Stimulated activated CD4-positive, alpha-beta T cell treated with anti-CD3 and anti-CD28 coated beads, Interleukin-4, amount 100 ng/mL, for 48 hours (primary cell): Measurements from ENCODE around the gene SSTR5.
"Not testable (repeated sequence)": the region's sequence is repeated elsewhere in the genome, so short reads cannot be mapped to it uniquely, and the experiment has no call there.

Source experiments
- DNase-seq, 2 donors: peaks; one replicate each; pipeline ENCODE4 v3.0.0-alpha.2; 2020; ENCODE audit warnings: low read depth in 2 of 2

The SSTR5 gene

DNA sequence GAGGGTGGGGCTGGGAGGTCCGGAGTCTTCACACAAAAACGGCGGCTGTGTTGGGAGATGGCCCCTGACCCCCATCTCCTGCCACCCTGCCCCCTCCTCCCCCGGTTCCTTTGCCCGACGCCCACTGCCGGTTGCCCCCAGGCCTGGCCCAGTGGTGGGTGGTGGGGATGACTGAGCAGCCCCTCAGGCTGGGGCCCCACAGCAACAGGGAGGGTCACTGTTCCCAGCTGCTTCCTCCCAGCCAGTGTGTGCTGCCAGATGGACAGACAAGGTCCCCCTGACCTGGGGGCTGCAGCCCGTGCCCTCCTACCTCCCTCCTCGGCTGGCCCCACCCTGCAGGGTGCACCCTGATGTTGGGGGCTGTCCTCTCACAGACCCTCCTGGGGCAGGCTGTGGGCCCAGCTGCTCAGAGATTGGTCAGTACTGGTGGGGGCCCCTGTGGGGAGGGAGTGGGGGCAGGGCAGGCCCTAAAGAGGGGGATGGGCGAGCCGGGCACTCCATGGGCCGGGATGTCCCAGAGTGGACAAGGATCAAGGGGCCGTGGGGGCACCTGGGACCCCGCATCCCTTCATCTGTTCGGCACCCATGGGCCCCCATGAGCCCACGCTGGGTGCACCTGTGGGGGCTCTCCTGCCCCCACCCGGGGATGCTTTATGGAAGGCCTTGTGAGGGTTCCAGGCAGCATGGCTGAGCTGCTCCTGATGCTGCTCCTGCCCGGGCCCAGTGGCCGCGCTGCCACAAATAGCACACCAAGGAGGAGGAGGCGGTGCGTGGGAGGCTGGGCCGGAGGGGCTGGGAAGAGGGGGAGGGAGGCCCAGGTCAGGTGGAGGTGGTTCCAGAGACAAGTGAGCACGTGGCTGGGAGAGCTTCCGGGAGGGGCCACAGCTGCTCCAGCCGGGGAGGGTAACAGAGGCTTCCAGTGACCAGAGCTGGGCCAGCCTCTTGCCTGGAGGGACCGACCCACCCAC, 18.4 kb downstream of the SSTR5 start:
- DNase-seq, result no peak

DNA sequence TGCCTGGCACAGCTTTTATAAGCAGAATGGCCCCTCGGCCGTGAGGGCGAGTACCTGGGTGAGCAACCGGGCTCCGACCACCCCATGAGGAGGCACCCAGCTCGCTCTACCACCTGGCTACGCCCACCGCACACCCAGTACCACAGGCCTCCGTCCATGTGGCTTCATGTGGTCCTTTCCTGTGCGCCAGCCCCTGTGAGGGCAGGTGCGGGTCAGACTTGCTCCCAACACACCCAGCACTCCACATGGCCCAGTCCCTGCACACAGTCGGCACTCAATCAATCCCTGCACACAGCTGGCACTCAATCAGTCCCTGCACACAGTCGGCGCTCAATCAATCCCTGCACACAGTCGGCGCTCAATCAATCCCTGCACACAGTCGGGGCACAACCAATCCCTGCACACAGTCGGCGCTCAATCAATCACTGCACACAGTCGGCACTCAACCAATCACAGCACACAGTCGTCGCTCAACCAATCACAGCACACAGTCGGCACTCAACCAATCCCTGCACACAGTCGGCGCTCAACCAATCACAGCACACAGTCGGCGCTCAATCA, 19.5 kb downstream of the SSTR5 start:
- no peak for DNase-seq

DNA sequence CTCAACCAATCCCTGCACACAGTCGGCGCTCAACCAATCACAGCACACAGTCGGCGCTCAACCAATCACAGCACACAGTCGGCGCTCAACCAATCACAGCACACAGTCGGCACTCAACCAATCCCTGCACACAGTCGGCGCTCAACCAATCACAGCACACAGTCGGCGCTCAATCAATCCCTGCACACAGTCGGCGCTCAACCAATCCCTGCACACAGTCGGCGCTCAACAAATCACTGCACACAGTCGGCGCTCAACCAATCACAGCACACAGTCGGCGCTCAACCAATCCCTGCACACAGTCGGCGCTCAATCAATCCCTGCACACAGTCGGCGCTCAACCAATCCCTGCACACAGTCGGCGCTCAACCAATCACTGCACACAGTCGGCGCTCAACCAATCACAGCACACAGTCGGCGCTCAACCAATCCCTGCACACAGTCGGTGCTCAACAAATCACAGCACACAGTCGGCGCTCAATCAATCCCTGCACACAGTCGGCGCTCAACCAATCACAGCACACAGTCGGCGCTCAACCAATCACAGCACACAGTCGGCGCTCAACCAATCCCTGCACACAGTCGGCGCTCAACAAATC, 20.2 kb downstream of the SSTR5 start:
- DNase-seq, result not testable (repeated sequence)

DNA sequence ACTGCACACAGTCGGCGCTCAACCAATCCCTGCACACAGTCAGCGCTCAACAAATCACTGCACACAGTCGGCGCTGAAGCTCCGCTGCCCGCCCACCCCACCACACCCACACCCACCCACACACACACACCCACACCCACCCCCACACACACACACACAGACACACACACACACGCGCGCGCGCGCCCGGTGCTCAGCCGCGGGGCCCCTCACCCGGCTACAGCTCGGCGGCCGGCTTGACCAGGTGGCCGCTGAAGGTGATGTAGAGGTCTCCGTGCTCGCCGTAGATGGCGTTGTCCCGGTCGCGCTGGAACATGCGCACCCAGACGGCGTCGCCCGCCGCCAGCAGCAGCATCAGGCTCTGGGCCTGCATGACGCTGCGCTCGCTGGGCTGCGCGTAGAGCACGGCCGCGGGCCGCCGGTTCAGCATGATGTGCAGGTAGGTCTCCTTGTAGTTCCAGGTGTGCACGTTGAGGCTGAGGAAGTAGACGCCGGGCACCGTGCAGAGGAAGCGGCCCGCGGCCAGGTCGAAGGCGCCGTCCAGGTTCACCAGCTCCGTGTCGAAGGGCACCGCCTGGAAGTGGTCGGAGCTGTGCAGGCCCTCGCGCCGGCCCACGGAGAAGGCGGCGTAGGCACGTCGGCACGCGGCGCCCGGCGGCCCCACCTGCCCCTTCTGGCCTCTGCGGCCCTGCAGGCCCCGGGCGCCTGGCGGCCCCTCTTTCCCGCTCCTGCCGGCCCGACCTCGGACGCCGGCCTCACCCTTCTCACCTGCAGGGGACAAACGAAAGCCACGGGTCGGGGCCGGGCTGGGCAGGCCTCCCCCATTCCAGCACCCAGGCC, 21.0 kb downstream of the SSTR5 start:
- DNase-seq, result peak in 1 of 2 donors; percentile 33

DNA sequence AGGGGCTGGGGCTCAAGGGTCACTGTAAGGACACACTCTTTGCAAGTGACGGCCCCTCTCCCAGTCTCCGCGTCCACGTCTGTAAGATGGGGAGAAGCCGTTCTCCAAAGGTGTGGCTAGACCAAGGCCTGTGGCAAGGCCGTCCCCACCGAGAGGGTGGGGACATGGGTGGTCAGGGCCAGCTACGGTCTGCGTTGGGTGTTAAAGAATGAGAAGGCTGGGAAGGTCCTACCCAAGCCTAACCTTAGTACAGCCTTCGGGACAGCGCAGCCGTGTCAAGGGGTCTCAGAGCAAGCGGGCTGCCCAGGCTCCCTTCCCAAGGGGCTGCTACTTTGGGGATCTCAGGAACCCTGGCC, 21.6 kb downstream of the SSTR5 start:
- no peak for DNase-seq

DNA sequence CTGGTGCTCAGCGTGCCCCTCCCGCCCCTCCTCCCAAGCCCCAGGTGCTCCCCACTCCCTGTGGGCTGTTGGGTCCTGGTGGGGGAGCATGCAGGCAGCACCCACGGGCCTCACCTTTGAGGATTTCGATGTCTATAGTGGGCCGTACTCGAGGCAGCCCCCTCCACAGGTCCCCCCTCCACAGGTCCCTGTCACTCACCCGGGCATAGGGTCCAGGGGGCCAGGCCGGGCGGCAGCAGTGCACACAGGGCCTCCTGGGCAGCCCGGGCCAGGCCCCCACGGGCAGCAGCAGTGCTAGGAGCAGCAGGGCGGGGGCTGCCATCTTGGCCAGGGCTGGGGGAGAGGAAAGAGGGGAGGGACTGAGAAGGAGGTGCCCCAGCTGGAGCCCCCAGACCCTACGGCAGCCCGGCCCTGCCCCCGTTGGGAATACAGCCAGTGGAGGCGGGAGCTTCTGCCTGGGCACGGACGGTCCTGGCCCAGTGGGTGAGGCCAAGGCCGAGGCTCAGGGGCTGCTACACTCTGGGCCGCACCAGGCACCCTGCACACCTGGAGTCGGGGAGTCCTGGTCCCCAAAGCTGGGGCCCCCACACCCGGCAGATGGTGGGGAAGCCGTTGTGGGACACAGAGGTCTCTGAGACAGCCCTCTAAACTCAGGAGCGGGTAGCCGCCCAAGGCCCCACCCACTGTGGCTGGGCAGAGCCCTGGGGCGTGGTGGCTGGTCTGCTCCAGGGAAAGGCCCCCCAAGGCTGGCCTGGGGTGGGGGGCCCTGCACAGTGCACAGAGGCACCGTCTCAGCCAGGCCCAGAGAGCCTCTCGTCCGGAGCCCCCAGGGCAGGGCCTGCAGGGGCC, 22.3 kb downstream of the SSTR5 start:
- DNase-seq, result no peak

DNA sequence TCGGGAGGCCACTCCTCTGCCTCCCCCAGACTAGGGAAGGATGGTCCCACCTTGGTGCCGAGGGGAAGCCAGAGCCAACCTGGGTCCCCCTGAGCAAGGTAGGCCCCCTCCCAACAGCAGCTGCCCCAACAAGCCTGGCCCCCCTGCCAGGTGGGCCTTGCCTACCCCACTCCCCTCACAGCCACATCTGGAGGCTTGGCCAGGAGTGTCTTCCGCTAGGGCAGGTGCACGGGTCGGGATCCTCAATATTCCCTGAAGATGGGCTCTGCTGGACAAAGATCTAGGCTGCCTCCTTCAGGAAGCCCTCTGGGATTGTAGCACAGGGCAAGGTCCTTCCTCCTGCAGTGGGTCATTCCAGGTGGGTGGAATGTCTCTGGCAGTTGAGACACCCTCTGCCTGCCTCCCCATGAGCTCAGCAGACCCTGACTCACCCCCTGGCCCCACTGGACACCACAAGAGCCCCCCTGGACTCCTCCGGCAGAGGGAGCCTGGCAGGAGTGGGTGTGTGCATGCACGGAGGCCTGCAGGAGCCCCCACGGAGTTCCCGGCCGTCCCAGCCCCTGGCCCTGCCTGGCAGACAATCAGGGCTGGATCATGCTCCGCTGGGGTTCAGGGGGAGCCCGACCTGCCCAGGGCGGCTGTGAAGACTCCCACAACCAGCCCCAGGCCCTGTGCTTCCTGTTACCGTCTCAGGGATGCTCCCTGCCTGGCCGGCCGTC, 23.1 kb downstream of the SSTR5 start:
- no peak for DNase-seq

DNA sequence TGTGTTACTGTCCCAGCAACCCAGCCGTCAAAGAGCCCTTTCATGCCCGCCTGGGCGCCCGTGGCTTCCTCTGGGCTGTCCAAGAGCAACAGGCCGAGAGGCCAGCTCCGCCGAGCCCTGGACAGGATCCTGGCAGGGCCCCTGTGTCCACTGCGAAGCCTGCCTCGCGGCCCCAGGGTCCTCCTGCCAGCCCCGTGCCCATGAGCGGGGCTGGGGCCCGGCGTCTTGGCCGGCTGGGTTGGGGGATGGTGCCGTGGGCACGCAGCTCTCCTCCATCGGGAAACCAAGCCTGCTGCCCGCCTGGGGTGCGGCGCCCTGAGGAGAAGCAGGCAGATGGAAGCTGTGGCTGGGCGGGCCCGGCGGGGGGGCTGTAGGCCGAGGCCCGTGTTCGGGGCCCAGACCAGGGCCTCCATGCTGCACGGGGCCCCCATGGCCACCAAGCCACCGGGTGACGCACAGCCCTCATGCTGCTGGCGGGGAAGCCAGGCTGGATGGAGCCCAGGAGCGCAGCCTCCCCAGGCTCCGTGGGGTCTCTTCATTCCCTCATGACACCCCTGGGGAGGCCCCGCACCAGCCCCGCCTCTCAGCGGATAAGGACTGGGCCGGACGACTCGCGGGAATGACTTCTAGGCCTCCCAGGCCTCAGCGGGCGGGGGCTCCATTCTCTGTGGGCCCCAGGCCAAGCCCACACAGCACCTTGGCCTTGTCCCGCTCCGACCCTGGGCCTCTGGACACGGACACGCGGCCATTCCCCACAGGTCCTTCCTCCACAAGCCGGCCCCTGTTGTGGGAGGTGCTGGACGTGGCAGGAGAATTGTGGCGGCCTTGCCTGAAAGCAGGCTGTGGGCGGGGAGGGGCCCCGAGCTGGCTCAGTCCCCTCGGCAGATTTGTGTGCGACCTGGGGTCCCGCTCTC, 23.9 kb downstream of the SSTR5 start, which contains the start of gene C1QTNF8:
Gene C1QTNF8, minus strand, starts transcription at position 76 of the 914 bp plus-strand sequence. CDS start 1,322 bp downstream, outside the sequence.
- no peak for DNase-seq

DNA sequence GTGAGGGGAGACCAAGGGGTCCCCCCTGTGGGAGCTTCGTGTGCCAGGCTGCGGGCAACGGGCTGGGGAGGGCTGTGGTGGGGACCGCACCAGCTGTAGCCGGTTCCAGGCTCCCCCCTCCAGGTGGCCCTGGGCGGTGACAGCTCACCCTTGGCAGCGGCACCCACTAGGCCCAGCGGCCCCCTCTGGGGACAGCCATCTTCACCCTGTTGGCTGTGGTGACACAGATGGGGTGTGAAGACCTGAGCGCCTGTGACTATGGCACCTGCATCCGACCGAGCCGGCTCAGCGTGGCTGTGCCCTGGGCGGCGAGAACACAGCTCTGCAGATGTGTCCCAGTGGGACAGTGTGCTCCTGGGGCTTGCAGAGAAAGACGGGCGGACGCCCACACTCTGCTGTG, 24.6 kb downstream of the SSTR5 start:
- DNase-seq, result no peak

DNA sequence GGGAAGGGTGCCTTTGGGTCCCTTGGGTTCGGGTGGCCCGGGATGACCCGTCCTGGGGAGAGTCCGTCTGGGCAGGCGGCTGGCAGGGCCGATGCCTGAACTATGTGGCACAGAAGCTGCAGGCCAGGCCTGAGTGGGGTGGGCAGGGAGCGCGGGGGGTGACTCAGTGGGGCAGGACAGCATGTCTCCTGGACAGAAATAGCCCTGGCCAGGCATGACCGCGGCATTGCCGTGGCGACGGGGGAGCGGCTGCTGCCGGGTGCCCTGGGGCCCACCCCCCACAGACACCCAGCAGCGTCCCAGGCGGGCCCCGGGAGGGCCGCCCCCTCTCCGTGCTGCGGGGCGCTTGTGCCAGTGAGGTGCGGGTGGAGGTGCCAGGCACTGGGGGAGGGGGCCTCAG, 25.3 kb downstream of the SSTR5 start:
- no peak for DNase-seq

DNA sequence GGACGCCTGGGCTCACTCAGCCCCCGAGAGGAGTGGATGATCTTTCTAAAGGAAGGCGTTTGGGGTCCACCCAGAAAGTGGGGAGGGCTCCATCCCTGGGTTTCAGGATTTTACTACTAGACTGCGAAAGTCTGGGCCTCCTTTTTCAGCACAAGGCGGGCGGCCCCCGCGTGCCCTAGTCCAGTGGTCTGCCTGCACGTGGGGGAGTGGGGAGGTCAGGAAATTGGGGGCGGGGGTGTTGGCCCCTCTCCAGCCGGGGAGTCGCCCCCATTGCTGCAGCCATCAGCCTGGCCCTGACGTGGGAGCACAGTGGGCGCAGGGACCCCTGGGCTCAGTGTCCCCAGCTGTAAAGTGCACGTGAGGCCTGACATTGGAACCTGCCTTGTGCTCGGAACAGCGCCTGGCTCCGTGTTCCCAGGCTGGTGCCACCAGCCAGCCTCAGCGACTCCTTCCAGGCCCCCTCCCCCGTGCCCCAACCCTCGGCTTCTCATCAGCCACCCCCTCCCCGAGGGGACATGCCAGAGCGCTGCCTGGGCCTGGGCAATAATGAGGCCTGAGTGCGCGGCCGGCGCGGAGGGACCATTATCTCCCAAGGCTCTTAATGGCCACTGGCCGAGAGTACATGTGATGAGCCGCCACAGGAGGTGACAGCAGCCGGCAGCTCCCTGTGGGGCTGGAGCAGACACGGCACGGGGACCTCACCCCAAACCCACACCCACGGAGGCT, 25.9 kb downstream of the SSTR5 start:
- no peak for DNase-seq

DNA sequence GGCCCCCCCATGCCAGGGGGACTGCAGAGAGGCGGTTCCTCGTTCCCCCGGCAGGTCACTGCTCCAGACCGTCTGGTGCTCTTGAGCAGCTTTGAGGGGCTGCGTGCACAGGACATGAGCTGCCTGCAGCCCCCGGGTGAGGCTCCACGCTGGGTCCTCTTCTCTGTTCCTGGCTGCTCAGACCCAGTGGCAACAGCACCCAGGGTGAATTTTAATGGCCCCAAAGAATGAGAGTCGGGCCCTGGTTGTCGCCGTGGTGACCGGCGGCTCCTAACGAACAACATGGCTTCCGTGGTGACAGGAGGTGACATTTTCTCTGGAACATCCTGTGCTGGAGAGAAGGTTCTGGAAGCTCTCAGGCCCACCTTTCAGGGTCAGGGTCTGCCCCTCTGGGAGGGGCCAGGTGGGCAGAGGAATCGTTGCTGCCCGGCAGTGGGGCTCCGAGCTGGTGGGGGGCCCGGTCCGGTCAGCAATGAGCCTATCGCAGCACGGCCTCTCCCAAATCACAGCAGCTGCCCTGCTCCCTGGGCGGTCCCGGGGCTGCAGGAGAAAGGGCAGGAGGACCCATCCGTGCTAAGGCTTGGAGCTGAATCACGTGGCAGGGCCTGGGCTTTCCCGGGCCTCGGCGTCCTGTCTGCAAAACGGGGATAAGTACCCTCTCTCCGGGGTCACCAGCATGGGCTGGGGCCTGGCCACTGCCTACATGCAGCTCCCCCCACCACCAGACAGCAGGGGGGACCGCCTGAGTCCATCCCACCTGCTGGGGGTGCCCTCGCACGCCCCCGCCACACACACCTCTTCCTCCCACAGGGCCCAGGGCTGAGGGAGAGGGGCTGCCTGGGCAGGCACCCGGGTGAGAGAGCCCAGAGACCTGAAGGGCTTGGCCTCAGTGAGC, 26.9 kb downstream of the SSTR5 start:
- DNase-seq, result no peak

DNA sequence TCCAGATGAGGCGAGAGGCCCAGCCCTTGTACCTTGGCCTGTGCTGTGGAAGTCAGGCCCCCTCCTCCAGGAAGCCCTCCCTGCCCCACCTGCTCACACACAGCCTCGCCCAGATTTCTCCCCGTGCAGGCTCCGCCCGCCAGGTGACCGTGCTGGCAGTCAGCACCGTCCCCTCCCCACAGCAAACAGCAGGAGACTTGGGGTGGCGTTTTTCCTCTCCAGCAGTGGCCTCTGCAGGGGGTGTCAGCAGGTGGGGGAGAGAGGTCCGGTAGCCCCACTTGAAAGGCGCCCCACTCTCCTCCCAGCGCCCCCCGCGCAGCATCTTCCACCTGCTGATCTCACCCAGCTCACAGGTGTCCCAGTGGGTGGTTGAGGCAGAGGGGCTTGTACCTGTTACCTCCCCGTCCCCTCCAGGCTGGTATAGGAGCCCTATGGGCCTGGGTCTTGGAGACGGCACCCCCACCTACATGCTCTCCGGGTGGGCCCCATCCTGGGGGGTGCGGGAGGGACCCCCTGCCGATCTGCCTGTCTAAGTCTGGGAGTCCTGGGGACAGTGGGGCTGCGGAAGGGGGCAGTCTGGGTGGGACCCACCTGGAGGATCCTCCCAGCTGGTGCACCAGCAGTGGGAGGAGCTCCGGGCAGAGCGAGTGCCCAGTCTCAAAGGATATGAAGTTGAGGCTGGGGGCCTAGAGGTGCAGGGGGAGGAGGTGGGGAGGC, 27.7 kb downstream of the SSTR5 start:
- DNase-seq, result no peak

DNA sequence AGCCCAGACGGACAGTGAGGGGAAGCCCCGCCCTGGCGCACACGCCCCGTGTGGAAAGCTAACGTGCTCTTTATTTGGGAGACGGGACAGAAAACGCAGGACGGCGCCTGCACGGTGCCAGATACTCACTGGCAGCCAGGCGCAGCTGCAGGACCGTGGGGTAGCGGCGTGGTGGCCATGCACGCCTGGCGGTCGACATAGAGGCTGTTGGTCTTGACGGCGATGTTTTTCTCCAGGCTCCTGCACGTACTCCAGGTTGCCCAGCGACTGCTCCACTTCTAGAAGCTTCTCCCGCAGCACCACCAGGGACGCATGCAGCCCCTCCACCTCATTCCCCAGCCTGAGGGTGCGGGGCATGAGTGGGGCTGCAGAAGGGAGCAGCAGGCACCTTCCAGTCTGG, 28.6 kb downstream of the SSTR5 start:
- DNase-seq, result no peak

DNA sequence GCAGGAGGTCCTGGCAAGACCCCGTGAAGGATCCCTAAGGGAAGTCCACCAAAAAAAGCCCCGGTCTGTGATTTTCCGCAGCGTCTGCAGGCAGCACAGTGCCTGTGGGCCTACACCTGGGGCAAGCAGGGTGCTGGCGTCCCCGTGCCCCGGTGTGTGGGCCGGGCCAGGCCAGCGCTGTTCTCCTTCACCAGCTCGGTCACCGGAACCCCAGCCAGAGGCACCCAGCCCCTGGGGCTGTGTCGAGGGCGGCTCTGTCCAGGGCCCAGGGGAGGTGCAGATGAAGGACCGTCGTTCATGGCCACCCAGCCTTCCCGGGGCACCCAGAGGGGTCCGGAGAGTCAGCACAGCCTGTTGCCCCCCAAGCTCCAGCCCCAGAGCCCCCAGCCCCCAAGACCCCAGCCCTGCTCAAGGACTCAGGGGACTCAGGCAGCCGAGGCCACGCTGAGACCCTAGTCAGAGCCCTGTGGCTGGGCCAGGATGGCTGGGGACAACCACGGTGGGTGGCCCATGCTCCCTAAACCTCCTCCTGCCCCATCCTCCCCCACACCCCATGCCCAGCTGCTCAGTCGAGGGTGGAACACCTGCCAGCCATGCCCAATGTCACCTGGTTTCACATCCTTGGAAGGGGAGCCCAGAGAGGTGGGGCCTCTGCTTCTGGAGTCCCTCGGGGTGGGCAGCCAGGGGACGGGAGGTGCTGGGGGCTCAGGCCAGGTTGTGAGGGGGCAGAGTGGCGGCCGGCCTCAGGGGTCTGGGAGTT, 29.2 kb downstream of the SSTR5 start:
- DNase-seq, result no peak

DNA sequence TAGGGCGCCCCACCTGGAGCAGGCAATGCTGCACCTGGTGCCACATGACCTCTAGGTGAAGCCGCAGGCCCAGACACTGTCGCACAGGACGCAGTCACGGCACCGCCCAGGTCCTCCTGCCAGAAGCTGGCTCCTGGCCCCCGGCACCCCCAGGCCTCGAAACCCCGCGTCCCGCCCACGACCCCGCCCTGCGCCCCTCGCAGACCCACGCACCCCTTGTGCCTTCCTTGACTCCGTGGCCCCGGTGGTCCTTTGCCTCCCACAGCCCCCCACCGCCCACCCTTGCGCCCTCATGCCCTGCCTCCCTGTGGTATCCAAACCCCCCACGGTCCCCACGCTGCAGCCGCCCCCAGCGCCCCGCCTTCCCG, 29.8 kb downstream of the SSTR5 start:
- DNase-seq, result no peak
